Medulla oblongata (tissue), 1 donor: ENCODE measurements around the gene SP8.
"Not testable (repeated sequence)": the region's sequence is repeated elsewhere in the genome, so short reads cannot be mapped to it uniquely, and the experiment has no call there.

Source experiments
- DNase-seq: peaks from one replicate; pipeline ENCODE4 v3.0.0-alpha.2; 2015; ENCODE audit errors: extremely low spot score

Gene SP8

DNA sequence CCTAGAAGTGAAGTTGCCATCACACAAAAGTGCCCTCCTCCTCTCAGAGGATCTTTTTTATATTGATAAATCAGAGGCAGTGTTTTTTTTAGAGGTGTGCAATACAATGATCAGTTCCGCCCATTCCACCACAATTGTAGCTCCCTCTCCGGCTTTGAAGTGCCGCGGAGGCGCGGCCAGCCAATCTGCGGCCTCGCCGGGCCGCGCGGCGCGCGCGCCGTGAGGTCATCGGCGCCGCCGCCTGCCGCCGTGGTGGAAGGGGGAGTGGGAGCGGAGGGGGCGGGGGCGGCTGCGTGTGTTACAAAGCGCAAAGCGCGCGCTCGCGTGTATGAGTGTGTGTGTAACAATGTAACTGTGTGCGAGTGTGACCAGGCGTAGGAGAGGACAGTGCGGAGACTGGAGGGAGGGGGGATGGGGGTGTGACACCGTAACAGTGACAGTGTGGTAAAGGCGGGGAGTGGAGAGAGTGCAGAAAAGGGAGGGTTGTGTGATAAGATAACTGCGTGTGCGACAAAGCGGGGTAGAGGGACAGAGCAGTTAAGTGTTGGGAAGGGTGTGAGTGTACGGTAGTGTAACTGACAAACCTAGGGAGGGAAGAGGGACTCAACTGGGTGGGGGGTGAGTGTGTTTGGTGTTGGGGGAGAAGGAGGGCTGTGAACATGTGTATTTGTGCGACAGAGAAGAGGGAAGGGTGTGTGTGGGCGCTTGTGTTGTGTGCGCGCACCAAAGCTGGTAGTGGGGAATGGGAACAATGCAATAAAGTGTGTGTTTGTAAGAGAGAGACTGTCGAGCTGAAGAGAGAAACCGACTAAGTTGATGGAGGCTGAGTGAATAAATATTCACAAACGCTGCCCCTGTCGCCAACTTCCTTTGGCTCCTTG is at the start of gene SP8:
Gene SP8 (minus strand): TSS at position 108 of the 881 bp plus-strand sequence. CDS start 88 bp downstream, at position 20.
- no peak for DNase-seq

- not testable (repeated sequence) for DNase-seq
Measured at GRCh38 chr7:20836424-20836823, 49.7 kb upstream of the SP8 start.

- no peak for DNase-seq
Measured at GRCh38 chr7:20835111-20835750, 48.5 kb upstream of the SP8 start.

- DNase-seq: no peak
Measured at GRCh38 chr7:20834656-20835055, 48.0 kb upstream of the SP8 start.

DNA sequence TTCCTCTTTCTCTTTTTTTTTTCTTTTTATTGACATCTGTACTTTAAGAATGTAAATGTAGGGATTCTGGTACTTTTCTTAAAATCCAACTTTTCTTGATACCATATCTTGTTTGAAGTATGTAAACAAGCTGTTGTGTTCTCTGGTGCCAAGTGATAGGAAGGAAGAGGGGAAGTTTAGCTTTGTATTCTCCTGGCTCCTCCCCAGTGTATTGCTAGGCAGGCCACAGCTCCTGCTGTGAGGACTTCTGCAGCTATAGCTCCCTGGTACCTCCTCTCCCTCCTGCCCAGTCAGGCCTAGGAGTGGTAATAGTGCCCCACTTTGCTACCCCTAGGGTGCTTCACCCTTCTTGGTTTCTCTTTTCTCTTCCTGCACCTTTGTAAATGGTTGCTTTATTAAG is 45.3 kb upstream of the SP8 start:
- DNase-seq: no peak

- no peak for DNase-seq
Measured at GRCh38 chr7:20831451-20831850, 44.8 kb upstream of the SP8 start.

DNA sequence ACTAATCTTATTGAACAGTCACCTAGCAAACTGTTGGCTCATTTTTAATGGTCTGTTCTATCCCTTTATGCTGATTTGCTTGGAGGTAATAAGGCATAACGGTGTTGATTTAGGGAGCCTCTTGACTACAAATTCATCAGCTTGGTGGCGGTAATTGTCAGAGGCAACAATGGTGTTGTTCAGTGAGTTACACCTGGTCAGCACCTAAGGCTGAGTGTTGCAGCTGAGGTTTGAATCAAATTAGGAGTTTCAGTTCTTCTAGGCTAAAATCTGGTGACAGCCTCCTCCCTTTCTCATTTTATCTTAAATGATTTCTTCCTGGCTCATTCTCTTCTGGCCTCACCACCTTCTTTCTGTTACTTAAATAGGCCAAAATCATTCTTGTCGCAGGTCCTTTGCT is 42.3 kb upstream of the SP8 start:
- DNase-seq: no peak

- DNase-seq: no peak
Measured at GRCh38 chr7:20827172-20827571, 40.5 kb upstream of the SP8 start.

DNA sequence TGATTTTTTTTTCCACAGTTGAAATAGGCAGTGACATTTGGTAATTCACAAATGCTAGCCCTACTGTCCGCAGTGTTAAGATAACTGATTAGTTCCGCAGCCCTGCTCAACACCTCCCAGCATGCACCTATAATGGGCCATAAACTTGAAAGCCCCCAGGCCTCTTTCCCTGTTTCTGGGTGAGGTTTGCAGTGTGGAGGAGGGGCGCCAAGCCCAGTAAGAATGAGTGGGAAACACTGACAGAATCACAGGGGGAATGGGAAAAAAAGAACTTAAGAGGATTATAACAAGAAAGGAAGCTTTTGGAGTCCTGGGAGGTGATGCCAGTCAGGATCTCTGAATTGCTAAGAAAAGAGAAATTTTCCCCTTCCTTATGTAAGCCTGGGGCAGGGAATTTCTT is 39.6 kb upstream of the SP8 start:
- DNase-seq: no peak

- DNase-seq: no peak
Measured at GRCh38 chr7:20825555-20825954, 38.9 kb upstream of the SP8 start.

DNA sequence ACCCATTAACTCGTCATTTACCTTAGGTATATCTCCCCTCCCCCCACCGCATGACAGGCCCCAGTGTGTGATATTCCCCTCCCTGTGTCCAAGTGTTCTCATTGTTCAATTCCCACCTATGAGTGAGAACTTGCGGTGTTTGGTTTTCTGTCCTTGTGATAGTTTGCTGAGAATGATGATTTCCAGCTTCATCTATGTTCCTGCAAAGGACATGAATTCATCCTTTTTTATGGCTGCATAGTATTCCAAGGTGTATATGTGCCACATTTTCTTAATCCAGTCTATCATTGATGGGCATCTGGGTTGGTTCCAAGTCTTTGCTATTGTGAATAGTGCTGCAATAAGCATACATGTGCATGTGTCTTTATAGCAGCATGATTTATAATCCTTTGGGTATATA is 34.7 kb upstream of the SP8 start:
- not testable (repeated sequence) for DNase-seq

DNA sequence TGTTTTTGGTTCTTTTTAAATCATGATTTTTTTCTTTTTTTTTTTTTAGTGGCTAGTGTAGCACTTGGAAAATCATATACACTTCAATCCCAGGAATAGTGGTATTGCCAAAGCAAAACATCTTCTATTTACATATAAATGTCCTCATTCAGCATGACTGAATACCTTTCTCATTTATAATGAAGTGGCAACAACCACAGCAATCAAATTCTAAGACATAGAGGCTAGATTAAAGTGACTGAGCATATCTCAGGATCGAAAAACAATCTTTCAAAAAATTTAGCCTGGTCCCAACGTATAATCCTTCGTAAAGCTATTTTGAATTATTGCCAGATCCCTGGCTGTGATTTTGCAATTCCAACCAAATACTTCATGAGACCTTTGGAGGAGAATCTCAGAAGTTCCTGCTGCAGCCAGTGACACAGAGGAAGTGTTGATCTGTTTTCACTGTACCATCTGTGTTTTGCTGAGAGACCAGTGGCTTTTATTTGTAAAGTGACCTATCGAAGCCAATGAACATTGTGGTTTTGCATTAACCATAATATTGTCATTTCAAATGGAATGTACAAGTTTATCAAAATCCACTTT is 29.8 kb upstream of the SP8 start:
- DNase-seq: no peak

DNA sequence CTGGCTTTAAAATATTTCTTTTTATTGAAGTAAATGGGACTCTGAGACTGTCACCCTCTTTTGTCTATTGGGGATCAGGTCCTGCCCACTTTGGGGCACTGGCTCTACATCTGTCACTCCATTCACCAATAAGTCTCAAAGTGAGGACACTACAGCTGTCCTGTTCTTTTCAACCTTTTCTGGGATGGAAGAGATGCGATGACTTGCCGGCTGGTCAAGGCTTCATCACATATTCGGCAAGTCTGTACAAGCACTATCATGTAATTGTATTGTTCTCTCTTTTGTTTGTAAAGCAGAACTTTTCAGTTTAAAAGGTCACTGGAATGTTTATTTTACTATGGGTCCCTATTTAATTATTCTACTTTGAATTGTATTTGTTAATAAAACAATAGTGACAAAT is 17.7 kb upstream of the SP8 start:
- no peak for DNase-seq

DNA sequence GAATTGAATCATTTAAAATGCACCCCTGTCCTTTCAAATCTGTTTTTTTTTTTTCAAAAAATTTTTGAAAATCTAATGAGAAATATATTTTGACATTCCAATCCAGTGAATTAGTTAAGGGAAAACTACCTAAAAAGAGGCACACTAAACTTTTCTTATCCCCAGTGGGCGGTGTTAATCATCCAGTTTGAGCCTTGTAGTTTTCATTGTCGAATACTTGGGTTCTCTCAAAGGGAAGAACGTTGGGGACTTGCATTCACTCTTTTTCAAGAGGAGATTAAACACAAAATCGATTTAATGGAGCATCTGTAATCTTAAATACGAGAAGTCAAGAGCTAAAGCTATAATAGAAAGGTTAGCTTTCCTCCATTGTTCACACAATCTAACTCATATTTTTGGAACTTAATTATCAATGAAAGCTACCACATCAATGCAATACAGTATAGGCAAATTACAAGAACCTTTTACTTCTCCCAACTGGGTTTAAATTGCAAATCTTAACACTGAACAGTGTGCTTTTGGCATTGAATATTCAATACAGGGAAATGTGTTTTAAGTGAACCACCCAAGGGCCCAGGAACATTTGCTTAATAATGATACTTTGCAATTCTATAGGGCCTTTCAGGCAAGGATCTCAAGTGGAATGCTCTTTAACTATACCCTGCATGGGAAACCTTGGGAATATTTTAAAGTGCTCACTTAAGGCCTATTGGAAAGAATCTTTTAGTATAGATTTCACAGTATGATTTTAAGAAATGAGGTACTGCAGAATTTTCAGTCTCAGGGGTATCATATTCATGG is 13.1 kb upstream of the SP8 start:
- no peak for DNase-seq

- DNase-seq: no peak
Measured at GRCh38 chr7:20798694-20799121, 12.0 kb upstream of the SP8 start.

- no peak for DNase-seq
Measured at GRCh38 chr7:20798081-20798693, 11.5 kb upstream of the SP8 start.

DNA sequence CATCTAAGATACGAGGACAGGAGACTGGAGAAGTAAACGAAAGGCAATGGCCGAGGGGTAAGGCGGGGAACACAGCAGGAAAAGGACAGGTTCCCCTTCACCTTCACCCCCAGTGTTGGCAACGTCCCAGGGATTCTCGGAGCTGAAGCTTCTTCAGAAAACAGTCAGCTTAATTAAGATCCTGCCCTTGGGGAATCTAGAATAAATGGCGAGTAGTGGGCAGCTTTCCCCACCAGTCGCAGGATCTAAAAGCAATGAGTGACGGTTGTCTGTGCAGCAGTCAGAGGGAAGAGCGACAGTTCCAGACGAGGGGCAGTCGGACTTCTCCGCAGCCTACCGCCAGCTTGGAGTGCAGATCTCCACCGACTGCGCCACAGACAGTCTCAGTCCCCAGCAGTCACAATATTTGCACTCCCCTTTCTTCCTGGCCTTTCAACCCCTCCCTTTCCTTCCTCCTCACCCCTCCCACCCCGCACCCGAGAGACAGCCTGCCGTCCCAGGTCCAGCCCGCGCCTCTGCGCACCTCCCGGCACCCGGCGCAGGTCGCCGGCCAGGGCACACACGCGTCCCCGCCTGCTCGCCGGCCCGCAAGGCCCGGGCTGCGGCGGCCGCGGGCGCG is 10.9 kb upstream of the SP8 start:
- DNase-seq: no peak

- no peak for DNase-seq
Measured at GRCh38 chr7:20797042-20797461, 10.4 kb upstream of the SP8 start.

GRCh38 chr7:20796500-20796899 is 9.8 kb upstream of the SP8 start:
- no peak for DNase-seq

DNA sequence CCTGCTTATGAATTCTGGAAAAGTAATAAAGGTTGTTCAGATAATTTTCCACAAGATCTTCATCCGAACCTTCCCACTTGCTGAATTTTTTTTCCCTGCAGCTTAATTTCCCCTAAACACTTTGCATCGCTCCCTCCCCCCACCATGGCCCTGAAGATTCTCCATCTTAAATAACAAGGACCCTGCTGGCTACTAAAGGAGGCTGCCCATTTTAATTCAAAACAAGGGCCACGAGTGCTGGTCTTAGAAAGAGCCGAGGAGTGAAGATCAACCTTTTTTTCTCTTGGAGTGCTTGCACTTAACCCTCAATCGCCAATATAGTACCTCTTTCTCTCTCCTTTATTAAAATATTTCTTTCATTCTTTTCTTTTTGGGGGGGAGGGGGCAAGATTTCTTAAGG is 9.2 kb upstream of the SP8 start:
- no peak for DNase-seq

DNA sequence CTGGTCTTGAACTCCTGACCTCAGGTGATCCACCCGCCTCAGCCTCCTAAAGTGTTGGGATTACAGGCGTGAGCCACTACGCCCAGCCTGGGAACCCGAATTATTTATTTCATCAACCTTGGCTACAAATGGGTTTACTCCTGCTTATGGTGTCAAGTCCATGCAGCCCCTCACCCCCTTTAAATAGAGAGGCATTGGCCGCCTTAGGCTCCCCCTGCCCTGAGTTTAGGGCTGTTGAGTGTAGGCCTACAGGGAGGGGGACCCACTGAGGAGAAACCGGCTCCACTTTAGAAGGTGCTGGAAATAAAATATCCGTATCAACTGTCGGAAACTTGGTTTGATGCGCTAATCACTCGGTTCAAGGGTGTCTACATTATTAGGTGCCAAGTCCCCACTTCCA is 8.7 kb upstream of the SP8 start:
- DNase-seq: no peak
